Measurements from ENCODE around the gene STAG1. TPM values are rescaled to one million over a fixed set of nuclear protein-coding genes. Genes with fewer than 3 reads are reported as not detected.

Gene STAG1
- total and polyA plus RNA-seq, 2 of the 13 experiments (the other 11 are each of a cell fraction or from before 2014, with no cell fraction given), result 6.2 to 25.9 TPM

- TF ChIP-seq RERE (CRISPR knock-in tag; IDR thresholded peaks at IDR 0.05; ENCODE audit: low read depth) (no peak), AFF4 (CRISPR knock-in tag; IDR thresholded peaks at IDR 0.05) (no peak), NR2F6 (IDR thresholded peaks at IDR 0.05) (no peak), NR2F6 (CRISPR knock-in tag; IDR thresholded peaks at IDR 0.05) (peak; percentile 10; the same call in 1 of the 2 replicates), LCORL (IDR thresholded peaks at IDR 0.05) (no peak), LCORL (CRISPR knock-in tag; IDR thresholded peaks at IDR 0.05) (peak; percentile 90; the same call in 1 of the 2 replicates), KDM4B (CRISPR knock-in tag; IDR thresholded peaks at IDR 0.05) (peak; percentile 87; the same call in 1 of the 2 replicates), ATAD3A (CRISPR knock-in tag; IDR thresholded peaks at IDR 0.05) (no peak), ZBTB44 (CRISPR knock-in tag; IDR thresholded peaks at IDR 0.05) (0 out of 2 replicates have a peak, but pooled peaks have one; percentile 20), SPEN (CRISPR knock-in tag; IDR thresholded peaks at IDR 0.05; ENCODE audit: low read depth) (peak; percentile 96), ATF4 (CRISPR knock-in tag; IDR thresholded peaks at IDR 0.05) (peak in 1 of 2 experiments; percentile 55; a peak in 1 of 4 replicates), ZNF879 (CRISPR knock-in tag; IDR thresholded peaks at IDR 0.05) (0 out of 2 replicates have a peak, but pooled peaks have one; percentile 57), ZNF562 (CRISPR knock-in tag; IDR thresholded peaks at IDR 0.05; ENCODE audit: borderline replicate concordance) (no peak), SRSF9 (IDR thresholded peaks at IDR 0.05; ENCODE audit: borderline replicate concordance, insufficient read depth, low read depth, low read length, poor library complexity, severe bottlenecking) (no peak), E2F2 (CRISPR knock-in tag; IDR thresholded peaks at IDR 0.05; ENCODE audit: borderline replicate concordance) (peak; percentile 88; the same call in 1 of the 2 replicates)
Measured at GRCh38 chr3:136752422-136753325, 496 bp upstream of the STAG1 start (continued).

Measured in HepG2 (cell line).